Panc1 (cell line): ENCODE results near the gene GOLGA6L10. TPM values are rescaled to one million over a fixed set of nuclear protein-coding genes. Genes with fewer than 3 reads are reported as not detected.
"Not testable (repeated sequence)": the region's sequence is repeated elsewhere in the genome, so short reads cannot be mapped to it uniquely, and the experiment has no call there.

Experiments
- ATAC-seq: fragments of 200-7000 bp; cut with Tn5 transposase; 2 replicates; pipeline ENCODE4 v1.9.1; 2020; ENCODE audit warnings: mild to moderate bottlenecking, moderate library complexity
- BruUV-seq: library from RNA; stranded (reverse); fragments of 400-500 nt; replicated peaks from 2 replicates; lab custom pipeline; 2021; lab: Mats Ljungman, UMichigan
- CTCF ChIA-PET: fragments of 300-600 bp; sonication (Branson Sonifier 250); formaldehyde crosslinking; loops from one replicate; lab custom pipeline; 2022; ENCODE audit warnings: antibody characterized with exemption; lab: Charles Lee
- POLR2A ChIA-PET: fragments of 300-600 bp; sonication (Branson Sonifier 250); formaldehyde crosslinking; loops from one replicate; lab custom pipeline; 2022; ENCODE audit warnings: antibody characterized with exemption; lab: Charles Lee
- DNase-seq: peaks from one replicate; pipeline ENCODE4 v3.0.0-alpha.2; 2010; ENCODE audit warnings: low read depth, low spot score
- H3K27ac ChIP-seq: 2 replicates; pipeline ENCODE4 v1.5.1; 2011; ENCODE audit warnings: mild to moderate bottlenecking, low read length, inconsistent platforms
- H3K27me3 ChIP-seq: fragments of 200-500 bp; sonication (Bioruptor generic); 2 replicates; pipeline ENCODE4 v1.6.0; 2014; ENCODE audit warnings: low read length, inconsistent platforms; ENCODE audit not compliant: control insufficient read depth, insufficient read depth
- H3K36me3 ChIP-seq: fragments of 200-500 bp; sonication (Bioruptor generic); 2 replicates; pipeline ENCODE4 v1.5.1; 2014; ENCODE audit warnings: inconsistent platforms, mild to moderate bottlenecking, low read length, moderate library complexity; ENCODE audit not compliant: control insufficient read depth, insufficient read depth
- H3K4me1 ChIP-seq: 2 replicates; pipeline ENCODE4 v1.5.1; 2011; ENCODE audit warnings: inconsistent platforms, mild to moderate bottlenecking, low read length, moderate library complexity; ENCODE audit not compliant: control insufficient read depth, insufficient read depth
- H3K4me3 ChIP-seq, 2 experiments: 2 replicates each; pipeline ENCODE4 v1.5.1; 2011 to 2012; ENCODE audit warnings: low read depth in 2 of 2, low read length in 2 of 2, mild to moderate bottlenecking in 2 of 2, inconsistent platforms in 1 of 2, moderate library complexity in 1 of 2
- H3K9me3 ChIP-seq: fragments of 200-500 bp; sonication (Bioruptor generic); 2 replicates; pipeline ENCODE4 v1.5.1; 2014; ENCODE audit warnings: low read depth, mild to moderate bottlenecking, inconsistent platforms, low read length, moderate library complexity; ENCODE audit not compliant: control insufficient read depth, insufficient read depth
- in situ Hi-C: cut with HindIII; loops from 2 replicates; pipeline ENCODE4 v1.10.0; 2016; ENCODE audit warnings: low sequenced_read_pairs, low pct_unique_long_range_greater_than_20kb
- intact Hi-C: fragments of 100-400 bp; cut with micrococcal nuclease; formaldehyde crosslinking; loops from one replicate; pipeline ENCODE4 v1.10.0; 2022; ENCODE audit not compliant: unreplicated experiment
- total RNA-seq: library from RNA; stranded (reverse); gene quantifications from one replicate; pipeline ENCODE4 v1.2.1, GENCODE V29; 2021; ENCODE audit not compliant: unreplicated experiment

GOLGA6L10 gene
- total RNA-seq, 1 experiment from 2014 or later: 3.5 TPM

GRCh38 chr15:82330921-82331320, 18.4 kb downstream of the GOLGA6L10 start:
- H3K27me3 ChIP-seq, DNase-seq, H3K4me1 ChIP-seq, in situ Hi-C loops, H3K27ac ChIP-seq, H3K36me3 ChIP-seq, H3K4me3 ChIP-seq, ATAC-seq, POLR2A ChIA-PET, intact Hi-C loops, BruUV-seq, CTCF ChIA-PET, H3K9me3 ChIP-seq: not testable (repeated sequence)

- CTCF ChIA-PET, H3K9me3 ChIP-seq, DNase-seq, POLR2A ChIA-PET, H3K27me3 ChIP-seq, BruUV-seq, H3K36me3 ChIP-seq, intact Hi-C loops, H3K4me1 ChIP-seq, in situ Hi-C loops, H3K27ac ChIP-seq, H3K4me3 ChIP-seq: not testable (repeated sequence)
- peak; percentile 54 for ATAC-seq
Measured at GRCh38 chr15:82329039-82329438, 20.2 kb downstream of the GOLGA6L10 start.

GRCh38 chr15:82327372-82327771, 21.9 kb downstream of the GOLGA6L10 start:
- intact Hi-C loops, ATAC-seq, POLR2A ChIA-PET, H3K4me3 ChIP-seq, in situ Hi-C loops, CTCF ChIA-PET, H3K9me3 ChIP-seq, H3K27ac ChIP-seq, H3K4me1 ChIP-seq, BruUV-seq, H3K36me3 ChIP-seq, DNase-seq, H3K27me3 ChIP-seq: not testable (repeated sequence)

GRCh38 chr15:82326896-82327295, 22.4 kb downstream of the GOLGA6L10 start:
- ATAC-seq, CTCF ChIA-PET, H3K27ac ChIP-seq, POLR2A ChIA-PET, H3K9me3 ChIP-seq, DNase-seq, in situ Hi-C loops, H3K4me3 ChIP-seq, H3K4me1 ChIP-seq, intact Hi-C loops, BruUV-seq, H3K36me3 ChIP-seq, H3K27me3 ChIP-seq: not testable (repeated sequence)

DNA sequence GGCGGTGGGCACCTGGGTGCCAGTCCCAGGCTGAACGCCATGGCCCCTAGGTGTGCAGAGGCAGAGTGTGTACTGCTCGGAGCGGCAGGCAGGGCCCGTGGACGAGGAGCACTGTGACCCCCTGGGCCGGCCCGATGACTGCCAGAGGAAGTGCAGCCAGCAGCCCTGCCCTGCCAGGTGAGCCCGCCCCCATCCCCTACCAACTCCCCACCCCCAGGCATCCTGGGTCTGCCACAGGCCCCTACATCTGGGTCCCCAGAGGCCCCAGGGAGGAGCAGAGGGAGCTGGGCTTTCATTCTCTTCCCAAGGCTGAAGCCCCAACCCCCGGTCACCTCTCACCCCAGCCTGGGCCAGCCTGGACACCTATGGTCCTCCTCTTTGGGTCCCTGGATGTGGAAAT, 23.6 kb downstream of the GOLGA6L10 start:
- H3K27me3 ChIP-seq, BruUV-seq, H3K36me3 ChIP-seq, H3K4me1 ChIP-seq, DNase-seq, H3K27ac ChIP-seq, H3K9me3 ChIP-seq, H3K4me3 ChIP-seq, POLR2A ChIA-PET, ATAC-seq, in situ Hi-C loops, intact Hi-C loops, CTCF ChIA-PET: not testable (repeated sequence)

DNA sequence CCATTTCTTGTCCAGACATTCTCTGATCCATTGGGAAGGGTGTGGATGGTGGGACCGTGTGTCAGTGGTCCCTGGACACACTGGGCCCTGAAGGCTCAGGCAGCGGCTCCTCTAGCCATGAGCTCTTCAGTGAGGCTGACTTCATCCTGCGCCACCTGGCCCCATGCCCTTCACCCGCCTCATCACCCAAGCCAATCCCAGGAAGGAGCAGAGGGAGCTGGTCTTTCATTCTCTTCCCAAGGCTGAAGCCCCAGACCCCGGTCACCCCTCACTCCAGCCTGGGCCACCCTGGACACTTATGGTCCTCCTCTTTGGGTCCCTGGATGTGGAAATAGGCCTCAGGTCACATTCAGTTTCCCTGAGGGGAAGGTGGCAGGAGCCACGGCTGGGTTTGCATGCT, 24.4 kb downstream of the GOLGA6L10 start:
- in situ Hi-C loops, intact Hi-C loops, H3K9me3 ChIP-seq, H3K4me3 ChIP-seq, H3K4me1 ChIP-seq, BruUV-seq, POLR2A ChIA-PET, CTCF ChIA-PET, H3K36me3 ChIP-seq, ATAC-seq, H3K27ac ChIP-seq, DNase-seq, H3K27me3 ChIP-seq: not testable (repeated sequence)

DNA sequence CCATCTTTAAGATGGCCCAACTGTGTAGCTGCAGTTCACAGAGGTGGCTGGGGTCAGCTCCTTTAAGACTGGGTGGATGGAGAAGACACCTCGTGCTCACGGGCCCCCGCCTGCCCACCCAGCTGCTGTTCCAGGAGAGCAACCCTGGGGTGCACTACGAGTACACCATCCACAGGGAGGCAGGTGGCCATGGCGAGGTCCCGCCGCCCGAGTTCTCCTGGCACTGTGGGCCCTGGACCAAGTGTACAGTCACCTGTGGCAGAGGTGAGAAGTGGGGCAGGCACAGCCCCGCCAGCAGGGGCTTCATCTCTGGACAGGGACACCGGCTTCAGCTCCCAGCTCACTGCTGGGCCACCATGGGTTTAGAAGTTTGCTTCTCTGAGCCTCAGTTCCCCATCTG, 26.8 kb downstream of the GOLGA6L10 start:
- BruUV-seq, H3K4me3 ChIP-seq, POLR2A ChIA-PET, H3K9me3 ChIP-seq, ATAC-seq, H3K27me3 ChIP-seq, DNase-seq, H3K36me3 ChIP-seq, in situ Hi-C loops, intact Hi-C loops, CTCF ChIA-PET, H3K4me1 ChIP-seq, H3K27ac ChIP-seq: not testable (repeated sequence)

GRCh38 chr15:82320861-82321260, 28.4 kb downstream of the GOLGA6L10 start:
- H3K27me3 ChIP-seq, H3K9me3 ChIP-seq, POLR2A ChIA-PET, ATAC-seq, H3K36me3 ChIP-seq, CTCF ChIA-PET, H3K27ac ChIP-seq, DNase-seq, in situ Hi-C loops, BruUV-seq, intact Hi-C loops, H3K4me1 ChIP-seq, H3K4me3 ChIP-seq: not testable (repeated sequence)
